NCI-H1092 (cell line): ENCODE results near the gene RWDD4.
A peak's percentile ranks its signal among the peaks of the same experiment; 100 is the strongest.

Experiments
- DNase-seq: peaks from one replicate; lab custom pipeline; 2025; lab: John Stamatoyannopoulos, UW

RWDD4 gene

DNA sequence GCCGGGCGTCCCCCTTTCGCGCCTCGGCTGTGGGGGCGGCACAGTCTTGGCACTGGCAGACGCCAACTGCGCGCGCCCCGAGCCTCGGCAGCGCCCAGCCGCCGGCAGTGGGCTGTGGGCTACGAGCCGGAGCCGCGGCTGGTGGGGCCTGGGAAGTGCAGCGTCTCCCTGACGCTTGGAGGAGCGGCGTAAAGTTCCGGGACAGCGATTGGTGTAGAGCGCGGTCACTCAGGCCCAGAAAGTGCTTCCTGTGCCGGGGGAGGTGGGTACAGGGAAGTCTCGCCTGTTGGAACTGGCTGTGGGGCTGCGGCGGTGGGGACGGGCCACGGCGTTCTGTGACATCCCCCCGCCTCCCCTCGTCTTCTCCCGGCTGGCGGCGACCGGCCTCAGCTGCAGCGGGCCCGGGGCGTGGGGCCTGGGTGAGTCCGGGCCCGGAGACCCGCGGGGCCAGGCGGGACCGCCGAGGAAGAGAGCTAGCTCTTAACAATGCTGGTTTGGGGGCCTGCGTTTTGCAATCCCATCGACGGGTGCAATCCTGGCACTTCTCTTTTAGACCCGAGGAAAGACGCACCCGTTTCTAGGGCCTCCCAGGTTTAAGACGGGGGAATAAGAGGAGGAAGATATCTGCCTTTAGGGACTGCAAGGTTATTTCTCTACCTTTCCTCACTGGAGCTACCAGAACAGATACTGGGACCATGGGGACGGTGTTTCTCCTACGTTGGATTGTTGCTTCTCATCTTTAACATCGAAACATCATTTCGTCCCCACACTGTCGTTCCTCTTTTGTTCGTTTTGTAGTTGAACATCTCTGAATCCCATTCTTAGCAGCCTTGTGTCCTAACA is at the start of gene RWDD4, which contains the start of gene TRAPPC11:
RWDD4 (minus strand) TSS at position 157 of the 843 bp plus-strand sequence. CDS start 233 bp downstream, outside the sequence.
TRAPPC11 (plus strand) TSS at position 265 of the 843 bp plus-strand sequence. CDS start 4,575 bp downstream, outside the sequence.
- DNase-seq: peak; percentile 97

- DNase-seq: no peak
Observed at GRCh38 chr4:183702492-183702891, 43.5 kb upstream of the RWDD4 start.

GRCh38 chr4:183700407-183700806 is 41.4 kb upstream of the RWDD4 start:
- DNase-seq: no peak

- no peak for DNase-seq
Observed at GRCh38 chr4:183698909-183699308, 39.9 kb upstream of the RWDD4 start.

DNA sequence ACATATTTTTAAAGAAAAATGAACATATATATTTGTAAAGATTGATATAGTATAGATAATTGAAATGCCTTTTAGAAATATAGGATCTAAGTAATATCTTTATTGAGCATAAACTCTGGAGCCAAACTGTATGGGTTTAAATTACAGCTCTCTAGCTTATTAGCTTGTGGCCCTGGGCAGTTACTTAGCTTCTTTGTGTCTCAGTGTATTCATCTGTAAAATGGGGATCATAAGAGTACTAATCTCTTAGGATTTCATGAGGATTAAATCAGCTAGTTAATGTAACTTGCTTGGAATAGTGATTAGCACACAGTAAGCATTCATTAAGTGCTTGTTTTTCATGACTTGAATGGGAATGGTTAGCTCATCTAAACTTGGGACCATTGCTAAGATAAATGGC is 32.9 kb upstream of the RWDD4 start:
- no peak for DNase-seq

DNA sequence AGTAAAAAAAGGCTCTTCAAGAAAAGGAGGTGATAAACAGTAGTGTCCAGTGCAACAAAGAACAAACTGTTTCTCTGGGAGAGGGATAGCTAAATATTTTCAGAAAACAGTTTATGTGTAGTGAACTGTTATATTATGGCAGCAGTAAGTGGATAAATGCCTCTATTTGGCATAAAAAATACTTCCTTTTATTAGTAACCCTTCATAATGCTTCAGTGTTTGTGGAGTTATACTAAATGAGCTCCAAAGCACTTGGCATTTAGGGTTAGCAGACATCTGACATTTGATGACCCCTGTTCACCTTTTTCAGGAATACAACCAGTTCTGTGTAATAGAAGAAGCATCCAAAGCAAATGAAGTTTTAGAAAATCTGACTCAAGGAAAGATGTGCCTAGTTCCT is 32.0 kb upstream of the RWDD4 start:
- DNase-seq: no peak

DNA sequence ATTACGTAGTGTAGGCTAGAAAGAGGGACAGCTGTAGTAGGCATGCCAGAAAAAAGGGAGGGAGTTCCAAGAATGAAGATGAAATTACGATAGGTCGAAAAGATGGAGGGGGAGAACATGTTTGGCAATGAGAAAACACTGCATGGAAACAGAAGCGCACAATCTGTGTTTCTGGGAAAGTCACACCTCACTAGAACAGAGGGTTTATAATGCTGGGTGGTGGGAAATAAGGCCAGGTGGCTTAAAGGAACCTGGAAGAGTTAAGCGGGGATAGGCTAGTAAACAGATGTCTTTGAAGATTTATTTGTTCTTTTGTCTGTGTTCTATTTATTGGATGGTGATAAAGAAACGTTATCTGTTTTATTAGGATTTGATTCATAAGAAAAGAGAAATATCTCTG is 29.2 kb upstream of the RWDD4 start:
- no peak for DNase-seq

- no peak for DNase-seq
Observed at GRCh38 chr4:183686461-183686860, 27.5 kb upstream of the RWDD4 start.

GRCh38 chr4:183681119-183681518 is 22.1 kb upstream of the RWDD4 start:
- DNase-seq: no peak

- no peak for DNase-seq
Observed at GRCh38 chr4:183675625-183676024, 16.6 kb upstream of the RWDD4 start.

GRCh38 chr4:183674153-183674552 is 15.2 kb upstream of the RWDD4 start:
- DNase-seq: no peak

- no peak for DNase-seq
Observed at GRCh38 chr4:183670960-183671555, 12.1 kb upstream of the RWDD4 start.

- no peak for DNase-seq
Observed at GRCh38 chr4:183670251-183670650, 11.3 kb upstream of the RWDD4 start.

- DNase-seq: no peak
Observed at GRCh38 chr4:183666088-183666487, 7.1 kb upstream of the RWDD4 start.

DNA sequence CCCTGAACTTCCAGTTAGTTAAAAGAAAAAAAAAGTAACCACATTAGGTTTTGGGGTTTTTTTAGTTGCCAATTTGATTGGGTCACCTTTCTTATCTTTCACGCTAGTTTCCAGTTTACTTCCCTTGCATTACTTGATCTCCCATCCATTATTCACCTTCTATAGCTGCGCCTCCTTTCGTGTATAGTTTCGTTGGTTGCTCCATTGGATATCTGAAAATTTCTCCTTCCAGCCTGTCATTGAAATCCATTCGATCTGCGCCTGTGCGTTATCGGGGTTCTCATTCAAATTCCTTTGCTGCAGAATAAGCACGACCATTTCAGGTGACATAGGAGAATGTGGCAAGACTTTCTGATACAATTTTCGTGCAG is 872 bp upstream of the RWDD4 start:
- DNase-seq: no peak

DNA sequence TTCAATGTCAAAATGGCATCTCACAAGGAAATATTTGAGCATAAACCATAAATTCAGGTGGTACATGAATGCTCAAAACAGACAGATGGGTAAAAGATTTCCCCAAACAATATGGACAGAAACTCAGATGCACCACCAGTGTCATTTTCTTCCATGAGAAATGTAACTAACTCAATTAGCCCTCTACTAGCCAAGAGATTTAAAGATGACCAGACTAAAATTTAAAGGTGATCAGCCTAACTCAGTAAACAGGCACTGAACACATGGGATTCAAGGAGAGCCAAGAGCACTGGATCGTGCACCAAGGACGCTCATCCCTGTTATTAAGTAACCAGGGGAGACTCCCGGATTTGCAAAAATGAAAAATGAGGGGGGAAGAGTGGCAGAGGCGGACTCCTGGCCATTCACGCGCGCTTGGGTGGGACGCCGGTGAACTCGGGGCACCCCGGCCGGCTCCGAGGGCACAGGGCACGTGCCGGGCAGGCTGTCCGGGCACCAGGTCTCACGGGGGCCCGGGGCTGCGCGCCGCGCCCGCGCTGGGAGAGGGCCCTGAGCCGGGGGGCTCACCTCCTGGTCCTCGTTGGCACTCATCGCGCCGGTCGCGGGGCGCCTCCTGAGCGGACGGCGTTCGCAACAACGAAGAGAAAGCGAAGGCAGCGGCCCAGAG is 490 bp downstream of the RWDD4 start:
- DNase-seq: no peak

GRCh38 chr4:183657564-183657963 is 1.4 kb downstream of the RWDD4 start:
- no peak for DNase-seq

- DNase-seq: no peak
Observed at GRCh38 chr4:183645326-183645725, 13.7 kb downstream of the RWDD4 start.

GRCh38 chr4:183639291-183639690 is 19.7 kb downstream of the RWDD4 start:
- DNase-seq: no peak

- DNase-seq: no peak
Observed at GRCh38 chr4:183638436-183638835, 20.5 kb downstream of the RWDD4 start.

- DNase-seq: no peak
Observed at GRCh38 chr4:183637461-183637860, 21.5 kb downstream of the RWDD4 start.

DNA sequence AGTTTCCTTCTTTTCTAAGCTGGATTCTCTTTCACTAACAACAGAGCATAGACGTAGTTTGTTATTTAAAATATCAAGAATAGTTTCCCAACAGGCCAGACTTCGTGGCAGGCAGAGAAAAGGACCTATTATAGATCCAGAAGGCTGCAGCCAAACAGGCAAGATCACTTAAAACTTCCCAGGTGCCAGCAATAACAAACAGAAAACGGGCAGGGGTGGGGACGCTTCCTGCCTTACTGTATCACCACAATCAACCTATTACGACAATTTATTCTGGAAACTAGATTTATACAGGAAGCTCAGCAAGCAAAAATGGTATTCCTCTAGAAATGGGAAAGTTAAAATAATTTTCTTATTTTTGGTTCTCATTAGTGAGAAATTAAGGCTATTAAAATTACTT is 22.1 kb downstream of the RWDD4 start:
- DNase-seq: no peak

DNA sequence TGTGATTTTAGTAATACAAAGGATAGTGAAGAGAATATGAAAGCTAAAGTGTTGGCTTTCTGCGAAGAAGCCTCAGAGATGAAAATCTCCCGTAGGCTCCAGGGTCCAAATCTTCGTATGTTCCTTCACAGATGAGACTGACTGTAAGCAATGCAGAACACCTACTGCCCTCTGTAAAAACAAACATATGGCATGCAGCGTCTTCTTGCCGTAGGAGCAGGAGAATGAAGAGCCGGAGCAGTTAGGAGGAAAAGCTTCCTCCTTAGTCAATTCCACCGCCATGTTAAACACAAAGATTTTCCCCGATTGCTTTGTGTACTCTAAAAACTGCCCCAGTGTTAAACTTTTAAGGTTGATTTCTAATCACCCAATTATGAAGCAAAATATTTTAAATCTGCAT is 22.5 kb downstream of the RWDD4 start:
- DNase-seq: no peak
